GM18951 (cell line): ENCODE data around the gene EOMES.

Source experiments
- POLR2A ChIP-seq: IDR thresholded peaks from 4 replicates; pipeline ENCODE4 v1.6.1; 2011; ENCODE audit warnings: mild to moderate bottlenecking; ENCODE audit not compliant: insufficient read length, insufficient read depth; ENCODE audit errors: extremely low read depth
- in situ Hi-C: fragments of 300-500 bp; cut with MboI; formaldehyde crosslinking; loops from one replicate; pipeline ENCODE4 v1.12.0; 2022; ENCODE audit warnings: low sequenced_read_pairs, mixed read lengths, inconsistent platforms; ENCODE audit not compliant: unreplicated experiment

EOMES gene

DNA sequence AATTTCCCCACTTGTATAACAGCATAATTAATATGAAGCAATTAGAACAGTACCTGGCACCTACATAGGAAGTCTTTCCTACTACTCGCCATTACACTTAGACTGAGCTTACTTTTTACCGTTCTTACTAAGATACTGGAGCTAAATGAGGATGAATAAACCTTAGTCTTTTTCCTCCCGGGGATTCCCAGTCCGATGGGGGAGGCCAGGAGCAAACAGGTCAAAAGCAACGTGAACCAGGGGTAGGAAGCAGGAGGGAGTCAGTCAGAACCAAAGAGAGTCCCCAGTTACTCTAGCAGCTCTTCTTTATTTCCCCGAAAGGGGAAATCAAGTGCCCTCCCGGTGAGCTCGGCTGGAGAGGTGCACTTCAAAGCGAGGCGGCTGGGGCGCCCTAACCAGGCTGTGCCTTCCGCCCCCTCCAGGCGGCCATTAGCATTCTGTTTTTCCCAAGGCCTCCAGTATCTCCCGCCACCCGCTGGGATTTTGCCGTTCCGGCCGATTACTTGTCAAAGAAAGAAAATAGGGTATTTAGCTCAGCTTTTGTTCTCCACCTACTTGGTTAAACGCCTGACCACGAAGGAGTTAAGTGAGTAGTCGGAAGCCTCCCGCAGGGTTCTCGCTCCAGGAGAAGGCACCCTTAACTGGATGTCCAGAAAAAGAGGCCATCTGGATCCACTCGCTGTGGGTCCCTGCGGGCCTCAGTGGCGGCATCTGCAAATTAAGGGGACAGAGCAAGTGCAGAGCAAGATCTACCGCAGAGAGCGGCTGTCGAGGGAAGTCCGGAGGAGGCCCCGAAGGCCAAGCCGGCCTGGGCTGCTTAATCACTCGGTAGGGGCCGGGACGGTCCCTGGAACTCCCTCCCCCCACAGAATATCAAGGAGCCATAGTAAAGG, 6.3 kb upstream of the EOMES start:
- TF ChIP-seq POLR2A, result no peak
- in situ Hi-C loops, result no loop called here

DNA sequence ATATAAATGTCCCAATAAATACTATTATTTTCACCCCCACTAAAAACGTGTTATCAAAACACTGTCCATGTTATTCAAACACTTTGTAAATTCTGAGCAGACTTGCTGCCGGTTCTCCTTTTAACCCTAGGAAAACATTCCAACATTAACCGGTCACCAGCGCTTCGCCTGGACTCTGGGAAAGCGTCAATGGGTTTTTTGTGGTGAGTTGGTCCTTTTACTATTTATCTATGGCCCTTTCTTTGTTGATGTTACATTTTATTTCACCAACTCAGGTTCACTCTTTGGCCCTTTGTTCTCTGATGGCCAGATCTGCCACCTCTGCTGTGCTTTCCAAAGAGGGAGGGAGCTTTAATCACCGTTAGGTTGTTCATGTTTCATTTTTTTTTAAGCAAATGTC, 4.1 kb upstream of the EOMES start:
- in situ Hi-C loops, result no loop called here
- TF ChIP-seq POLR2A, result no peak

DNA sequence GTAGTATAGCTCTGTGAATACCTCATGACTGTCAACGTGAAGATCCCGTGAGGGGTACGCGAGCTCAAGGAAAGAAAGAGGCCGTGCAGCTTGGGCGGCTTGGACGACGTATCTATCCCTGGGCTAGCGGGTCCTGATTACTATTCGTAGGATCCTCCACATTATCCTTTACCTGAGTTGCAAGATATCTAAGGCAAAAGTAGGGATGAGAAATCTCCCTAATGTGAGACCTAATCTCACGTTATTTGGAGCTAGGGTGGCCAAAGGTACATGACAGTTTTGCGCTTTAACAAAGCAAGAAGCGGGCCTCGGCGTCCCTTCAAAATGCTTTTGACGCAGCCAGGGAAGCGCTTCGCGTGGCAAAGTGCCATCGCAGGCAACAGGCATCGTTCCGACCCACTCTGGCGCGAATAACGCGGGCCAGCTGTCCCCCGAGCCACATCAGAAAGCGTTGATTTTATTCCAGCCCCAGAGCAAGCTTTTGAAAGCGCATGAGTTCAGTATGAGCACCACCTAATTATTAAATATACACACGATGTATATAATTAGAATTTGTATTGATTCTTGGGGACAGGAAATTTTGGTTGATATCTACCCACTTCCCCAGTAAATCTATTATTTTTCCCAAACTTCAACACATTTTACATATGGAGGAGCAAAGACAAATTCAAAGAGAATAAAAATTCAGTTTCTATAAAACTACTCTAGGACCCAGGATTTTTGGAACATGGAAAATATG, 2.5 kb upstream of the EOMES start:
- no peak for TF ChIP-seq POLR2A
- in situ Hi-C loops, result no loop called here

DNA sequence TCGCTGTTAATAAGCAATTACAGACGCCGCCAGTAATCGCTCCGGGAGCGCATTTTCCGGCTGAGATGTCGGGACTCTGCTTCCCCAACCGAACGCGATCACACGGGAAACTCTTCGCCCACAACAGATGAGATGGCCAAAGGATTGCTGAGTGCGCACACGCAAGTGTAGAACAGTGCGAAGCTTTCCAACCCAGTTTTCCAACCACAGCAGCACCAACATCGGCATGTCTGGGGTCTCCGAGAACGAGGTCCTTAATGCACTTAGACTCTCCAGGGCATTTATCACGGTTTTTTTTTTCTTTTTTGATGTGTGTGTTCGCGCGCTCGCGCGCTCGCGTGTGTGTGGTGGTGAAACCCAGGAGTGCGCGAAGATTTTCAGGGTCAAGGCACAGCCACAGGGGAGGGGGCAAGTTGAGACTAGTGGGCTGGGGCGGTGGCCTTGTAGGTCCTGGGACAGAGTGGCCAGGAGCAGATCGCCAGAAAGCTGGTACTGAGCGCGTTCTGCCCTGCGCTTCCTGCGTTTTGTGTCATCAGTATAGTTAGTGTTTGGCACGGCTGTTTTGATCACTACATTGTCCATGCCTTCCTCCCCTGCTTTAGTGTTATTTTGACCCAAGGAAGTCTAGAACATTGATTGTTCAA, 1.8 kb upstream of the EOMES start:
- in situ Hi-C loops, result no loop called here
- TF ChIP-seq POLR2A, result no peak

DNA sequence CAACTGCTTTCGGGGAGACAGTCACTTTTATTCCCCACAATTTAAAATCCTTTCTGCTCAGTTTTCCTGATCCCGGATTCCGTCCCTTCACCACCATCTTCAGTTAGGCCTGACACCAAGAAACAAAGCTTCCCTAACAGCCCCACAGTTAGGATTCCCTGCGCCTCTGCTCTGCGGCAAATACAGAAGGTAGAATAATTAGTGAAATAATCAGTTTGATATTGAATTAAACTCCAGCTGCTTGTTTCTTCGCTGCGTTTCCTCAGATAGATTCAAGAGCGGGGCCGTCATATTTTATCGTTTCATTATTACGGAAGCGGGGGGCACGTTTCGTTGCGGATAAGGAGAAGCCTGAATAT, 1.3 kb upstream of the EOMES start:
- no peak for TF ChIP-seq POLR2A
- in situ Hi-C loops, result no loop called here

DNA sequence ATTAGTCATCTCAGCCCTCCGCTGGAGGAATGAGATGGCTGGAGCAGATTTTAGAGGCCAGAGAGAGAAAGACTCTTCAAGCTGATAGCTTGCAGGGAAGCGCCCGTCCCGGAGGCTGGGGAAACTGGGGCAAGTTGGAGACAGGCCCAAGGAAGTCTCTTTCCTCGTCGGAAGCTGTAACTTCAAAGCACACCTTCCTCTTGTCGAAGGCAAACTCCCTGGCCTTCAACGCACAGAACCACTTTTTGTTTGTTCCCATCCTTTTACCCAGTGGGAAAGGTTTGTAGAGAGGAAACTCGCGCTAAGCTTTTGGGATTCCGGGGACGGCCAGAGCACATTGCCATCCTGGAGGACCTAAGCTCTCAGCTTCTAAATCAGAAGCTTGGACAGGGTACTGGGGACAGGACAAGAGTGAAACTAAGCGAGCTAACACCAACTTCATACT, 900 bp upstream of the EOMES start:
- in situ Hi-C loops, result no loop called here
- no peak for TF ChIP-seq POLR2A

DNA sequence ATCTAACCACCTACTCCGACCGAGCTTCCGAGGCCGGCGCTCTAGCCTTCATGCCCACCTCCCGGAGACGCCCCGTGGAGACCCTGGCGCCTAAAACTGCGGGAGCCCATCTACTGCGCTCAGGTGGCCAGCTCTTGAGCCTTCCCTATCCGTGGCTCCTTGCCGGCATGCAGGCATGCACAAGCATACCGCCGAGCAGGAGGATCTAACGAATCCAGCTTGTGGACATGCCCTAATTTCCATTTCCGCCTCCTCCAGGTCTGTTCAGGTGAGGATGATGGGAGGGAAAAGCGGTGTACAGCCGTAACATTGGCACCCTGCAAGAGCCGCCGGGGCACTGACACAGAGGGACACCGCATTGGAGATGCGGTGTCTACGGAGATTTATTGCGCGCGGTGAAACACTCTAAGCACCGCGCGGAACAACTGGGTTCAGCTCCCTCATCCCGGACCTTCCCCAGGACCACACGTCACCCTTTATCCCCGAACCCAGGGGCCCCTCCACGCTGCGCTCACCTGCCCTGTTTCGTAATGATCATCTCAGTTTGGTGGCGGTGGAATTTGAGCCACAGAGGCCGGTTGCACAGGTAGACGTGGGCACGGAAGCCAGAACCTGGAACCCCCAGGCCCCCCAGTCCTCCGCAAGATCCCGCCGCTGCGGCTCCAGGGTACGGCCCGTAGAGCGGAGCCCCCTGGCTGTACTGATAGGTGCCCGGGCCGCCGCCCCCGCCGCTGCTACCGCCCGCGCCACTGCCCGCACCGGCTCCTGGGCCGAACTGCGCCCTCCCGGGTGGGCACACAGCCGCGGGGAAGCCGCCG, 1.0 kb downstream of the EOMES start:
- TF ChIP-seq POLR2A, result no peak

DNA sequence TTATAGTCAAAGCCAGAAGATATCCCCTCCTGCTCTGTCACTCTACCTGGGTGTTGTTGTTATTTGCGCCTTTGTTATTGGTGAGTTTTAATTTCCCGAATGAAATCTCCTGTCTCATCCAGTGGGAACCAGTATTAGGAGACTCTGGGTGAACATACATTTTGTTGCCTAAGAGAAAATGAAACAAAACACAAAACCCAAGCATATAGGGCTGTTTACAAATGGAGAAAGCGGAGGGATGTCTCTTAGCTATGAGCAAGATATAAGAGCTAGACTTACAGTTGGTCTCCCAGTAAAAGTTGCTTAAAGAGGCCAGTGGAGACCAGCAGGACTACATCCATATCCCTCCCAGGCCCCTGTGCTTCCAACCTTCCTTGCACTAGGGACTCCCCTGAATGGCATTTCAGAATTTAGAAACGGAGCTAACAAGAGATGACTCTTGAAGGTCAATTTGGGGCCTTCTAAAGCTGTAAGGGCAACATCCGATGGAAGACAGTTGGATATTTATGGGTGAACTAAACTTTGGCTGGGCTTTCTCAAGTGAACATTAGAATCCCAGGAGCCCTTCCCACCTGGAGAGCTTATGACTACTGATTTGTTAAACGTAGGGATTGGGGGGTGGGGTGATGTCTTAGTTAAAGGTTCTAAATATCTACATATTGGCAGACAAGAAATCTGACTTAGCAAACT, 2.7 kb downstream of the EOMES start:
- in situ Hi-C loops, result loop anchor here (10.0 kb wide), 1 partner anchor 615 kb away; no protein-coding TSS in a partner anchor
- no peak for TF ChIP-seq POLR2A

More for the DNA sequence above, 1.0 kb downstream of the EOMES start:
- in situ Hi-C loops, result no loop called here

DNA sequence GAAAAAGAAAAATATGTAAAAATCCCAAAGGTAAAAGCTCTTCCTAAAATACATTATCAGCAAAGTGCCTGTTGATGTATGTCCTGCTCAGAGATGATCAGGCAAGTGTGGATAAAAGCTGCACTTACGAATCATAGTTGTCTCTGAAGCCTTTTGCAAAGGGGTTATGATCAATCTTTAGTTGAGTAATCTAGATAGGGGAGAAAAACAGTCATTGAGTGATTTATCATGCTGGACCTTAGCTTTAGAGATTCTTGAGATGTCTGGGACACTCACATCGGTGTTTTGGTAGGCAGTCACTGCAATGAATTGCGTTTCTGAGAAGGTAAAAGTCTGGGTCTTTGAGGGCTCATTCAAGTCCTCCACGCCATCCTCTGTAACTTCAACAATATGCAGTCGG, 3.7 kb downstream of the EOMES start:
- no peak for TF ChIP-seq POLR2A
- in situ Hi-C loops, result loop anchor here (10.0 kb wide), 1 partner anchor 616 kb away; no protein-coding TSS in a partner anchor

DNA sequence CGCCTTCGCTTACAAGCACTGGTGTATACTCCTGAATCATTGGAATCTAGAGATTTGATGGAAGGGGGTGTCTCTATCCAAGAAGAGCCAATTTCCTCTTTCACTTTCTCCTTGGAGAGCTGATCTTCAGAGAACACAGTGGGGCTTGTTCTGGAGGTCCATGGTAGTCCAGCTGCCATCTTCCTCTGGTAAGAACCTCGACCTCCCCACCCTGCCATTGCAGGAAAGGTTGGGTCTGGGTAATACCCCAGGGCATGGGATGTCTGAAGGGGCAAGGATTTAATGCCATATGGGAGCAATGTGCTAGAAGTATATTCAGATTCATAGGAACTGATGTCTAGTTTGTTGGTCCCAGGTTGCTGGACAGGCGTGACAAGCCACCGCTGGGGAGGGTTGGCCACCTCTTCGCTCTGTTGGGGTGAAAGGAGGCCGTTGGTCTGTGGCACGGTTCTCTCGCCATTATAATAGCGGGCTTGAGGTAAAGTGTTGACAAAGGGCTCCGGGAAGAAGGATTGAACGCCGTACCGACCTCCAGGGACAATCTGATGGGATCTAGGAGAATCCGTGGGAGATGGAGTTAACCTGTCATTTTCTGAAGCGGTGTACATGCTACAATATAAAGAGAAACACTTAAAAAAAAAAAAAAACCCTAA, 4.8 kb downstream of the EOMES start:
- in situ Hi-C loops, result loop anchor here (10.0 kb wide), 1 partner anchor 617 kb away; no protein-coding TSS in a partner anchor

DNA sequence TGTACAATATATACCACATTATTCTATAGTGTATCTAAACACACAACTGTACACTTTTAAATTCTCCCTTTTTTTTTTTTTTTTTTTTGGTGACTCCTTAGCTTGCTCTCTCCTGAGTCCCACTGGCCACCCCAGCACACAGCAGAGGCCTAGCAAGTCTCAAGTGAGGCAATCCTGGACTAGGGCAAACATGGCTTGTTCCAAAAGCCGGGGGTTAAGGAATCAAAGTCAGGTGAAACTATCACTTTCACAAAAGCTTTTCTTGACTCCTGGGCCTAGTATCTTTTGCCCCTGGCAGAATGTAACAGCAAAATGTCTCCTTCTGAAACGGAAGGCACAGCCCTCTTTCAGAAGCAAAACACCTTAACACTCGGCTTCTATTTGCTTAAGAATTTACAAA, 5.8 kb downstream of the EOMES start:
- in situ Hi-C loops, result loop anchor here (10.0 kb wide), 1 partner anchor 618 kb away; no protein-coding TSS in a partner anchor
- no peak for TF ChIP-seq POLR2A

More for the DNA sequence above, 4.8 kb downstream of the EOMES start:
- no peak for TF ChIP-seq POLR2A
